ENCODE measurements around the gene ZBTB43.

GRCh38 chr9:126756876-126757415 is 47.9 kb upstream of the ZBTB43 start:
- TF ChIP-seq POLR2AphosphoS5 (IDR thresholded peaks at IDR 0.05; ENCODE audit: borderline replicate concordance, low read depth, low read length), result no peak
- no peak for TF ChIP-seq EZH2 (IDR thresholded peaks at IDR 0.05)
- TF ChIP-seq FOXP2 (optimal IDR thresholded peaks at IDR 0.05; ENCODE audit: control extremely low read depth, extremely low read length, insufficient read depth), result no peak
